NCI-H524 treated with DMSO at 0.1 percent for 48 hours (cell line): Measurements from ENCODE around the gene FHL3.
A peak's percentile ranks its signal among the peaks of the same experiment; 100 is the strongest.

Experiments used
- DNase-seq: peaks from one replicate; lab custom pipeline; 2025; lab: John Stamatoyannopoulos, UW

The FHL3 gene, protein sequence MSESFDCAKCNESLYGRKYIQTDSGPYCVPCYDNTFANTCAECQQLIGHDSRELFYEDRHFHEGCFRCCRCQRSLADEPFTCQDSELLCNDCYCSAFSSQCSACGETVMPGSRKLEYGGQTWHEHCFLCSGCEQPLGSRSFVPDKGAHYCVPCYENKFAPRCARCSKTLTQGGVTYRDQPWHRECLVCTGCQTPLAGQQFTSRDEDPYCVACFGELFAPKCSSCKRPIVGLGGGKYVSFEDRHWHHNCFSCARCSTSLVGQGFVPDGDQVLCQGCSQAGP

DNA sequence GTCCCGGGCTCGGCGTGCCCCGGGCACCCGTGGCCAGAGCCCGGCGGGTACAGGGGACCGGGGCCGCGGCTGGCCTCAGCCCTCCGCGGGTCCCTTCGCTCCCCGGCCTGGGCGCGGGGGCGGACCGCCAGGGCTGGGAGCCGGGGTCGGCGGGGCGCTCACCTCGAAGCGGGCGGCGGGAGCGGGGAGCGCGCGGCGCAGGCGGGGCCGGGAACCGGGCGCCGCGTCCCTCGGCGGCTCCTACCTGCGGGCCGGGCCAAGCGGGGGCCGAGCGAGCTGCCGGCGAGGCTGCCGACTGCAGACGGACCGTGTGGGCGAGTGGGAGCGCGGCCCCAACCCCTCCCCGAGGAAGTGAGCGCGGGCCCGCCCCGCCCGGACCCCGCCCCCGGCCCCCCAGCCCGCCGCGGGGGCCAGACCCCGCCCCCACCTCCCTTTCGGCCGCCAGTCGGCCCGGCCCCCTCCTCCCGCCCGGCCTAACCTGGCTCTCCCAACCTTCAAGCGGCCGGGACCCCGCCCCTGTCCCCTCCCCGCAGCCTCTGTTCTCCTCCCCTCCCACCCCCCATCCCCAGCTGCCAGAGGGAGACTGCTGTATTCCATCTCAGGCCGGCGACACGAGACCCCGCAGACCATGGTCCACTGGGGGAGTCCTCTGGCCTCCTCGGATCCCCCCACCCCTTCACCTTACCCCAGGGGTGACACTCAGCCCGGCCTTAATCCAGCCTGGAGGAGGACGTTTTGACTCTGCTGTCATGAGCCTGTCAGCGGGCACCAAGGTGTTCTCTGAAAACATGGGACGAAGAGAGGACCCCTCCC is at the start of gene FHL3:
Gene FHL3 (minus strand): TSS at position 320 of the 813 bp plus-strand sequence. CDS start 6,102 bp downstream, outside the sequence.
- no peak for DNase-seq

DNA sequence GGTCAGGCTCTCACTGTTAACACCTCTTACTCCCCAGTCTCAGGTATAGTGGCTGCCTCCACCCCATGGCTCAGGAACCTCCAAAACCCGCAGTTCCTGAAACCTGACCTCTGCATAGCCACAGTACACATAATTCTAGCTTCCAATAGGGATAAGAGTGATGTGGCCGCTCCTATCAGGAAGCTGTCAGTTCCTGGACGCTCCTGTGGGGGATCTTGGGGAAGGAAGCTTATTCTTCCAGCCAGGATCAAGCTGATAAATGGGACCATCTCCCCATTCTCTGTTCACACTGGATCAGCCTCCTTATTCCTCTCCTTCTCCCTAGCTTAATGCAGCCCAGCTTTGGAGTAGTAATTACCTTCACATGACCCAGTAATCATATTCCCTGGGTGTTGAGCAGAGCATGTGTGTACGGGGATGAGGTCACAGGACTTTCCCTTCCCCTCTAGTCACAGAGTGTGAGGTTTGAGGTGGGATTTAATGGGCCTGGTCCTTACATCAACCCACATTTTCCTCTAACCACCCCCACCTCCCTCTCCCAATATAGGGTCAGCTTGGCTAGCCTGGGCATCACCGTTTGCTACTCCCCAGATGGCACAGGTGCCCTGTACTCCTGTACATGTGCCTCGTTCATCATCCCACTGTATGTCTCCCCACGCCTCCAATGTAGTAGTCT is 48.2 kb upstream of the FHL3 start:
- no peak for DNase-seq

- DNase-seq = no peak
Measured at GRCh38 chr1:38052750-38053415, 47.6 kb upstream of the FHL3 start.

GRCh38 chr1:38051079-38051543 is 45.8 kb upstream of the FHL3 start:
- no peak for DNase-seq

GRCh38 chr1:38050397-38051078 is 45.2 kb upstream of the FHL3 start:
- no peak for DNase-seq

DNA sequence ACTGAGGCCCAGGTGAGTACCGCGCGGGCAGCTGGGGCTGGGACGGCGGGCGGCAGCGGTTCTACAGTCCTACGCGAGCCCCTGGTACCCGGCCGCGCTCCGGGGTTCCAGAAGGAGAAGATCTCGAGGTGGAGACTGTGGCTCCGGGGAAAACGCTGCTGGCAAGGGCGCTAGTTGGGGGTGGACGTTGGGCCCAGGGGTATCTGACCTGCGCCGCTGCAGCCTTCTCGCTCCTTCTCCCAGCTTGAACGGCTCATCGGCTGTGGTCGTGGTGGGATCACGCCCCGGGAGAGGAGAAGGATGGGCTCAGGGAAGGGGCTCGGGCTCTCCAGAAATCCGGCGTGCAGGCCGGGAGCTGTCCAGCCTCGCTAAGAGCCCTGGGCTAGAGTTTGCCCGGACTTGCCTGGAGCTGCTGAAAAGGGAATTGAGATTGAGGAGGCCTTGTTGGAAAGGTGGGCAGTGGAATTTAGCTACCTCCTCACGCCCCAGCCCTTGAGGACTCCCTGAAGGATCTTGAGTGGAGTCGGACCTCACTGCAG is 42.4 kb upstream of the FHL3 start:
- no peak for DNase-seq

DNA sequence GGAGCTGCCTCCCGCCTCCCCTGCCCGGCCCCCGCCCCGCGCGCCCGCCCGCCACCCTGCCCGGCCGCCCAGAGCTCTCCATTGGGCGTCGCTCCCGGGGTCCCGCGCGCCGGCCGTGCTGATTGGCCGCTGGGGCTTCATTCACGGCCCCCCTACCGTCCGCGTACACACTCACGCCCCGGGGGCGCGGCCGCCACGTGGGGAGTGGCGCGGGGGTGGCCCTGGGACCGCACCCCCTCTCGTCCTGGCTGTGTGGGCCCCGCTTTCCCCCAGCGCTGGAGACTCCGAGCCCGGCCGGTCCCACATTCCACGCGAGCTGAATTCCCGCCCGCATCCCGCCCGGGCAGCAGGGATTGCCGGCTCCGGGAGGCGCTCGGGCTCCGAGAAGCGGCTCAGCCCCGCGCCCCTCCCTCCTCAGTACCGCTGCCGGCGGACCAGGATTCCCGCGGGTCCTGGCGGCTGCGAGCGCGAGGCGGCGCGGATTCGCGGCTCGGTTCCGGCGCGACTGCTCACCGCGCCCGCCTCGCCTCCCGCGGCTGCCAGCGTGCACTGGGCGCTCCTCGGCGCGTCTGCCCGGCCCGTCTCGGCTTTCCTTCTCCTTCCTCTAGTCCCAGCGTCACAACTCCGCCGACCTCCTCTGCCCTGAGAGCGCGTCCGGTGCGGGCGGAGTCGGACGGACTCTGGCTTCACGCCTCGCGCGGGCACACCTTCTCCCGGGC is 41.7 kb upstream of the FHL3 start:
- DNase-seq = no peak

DNA sequence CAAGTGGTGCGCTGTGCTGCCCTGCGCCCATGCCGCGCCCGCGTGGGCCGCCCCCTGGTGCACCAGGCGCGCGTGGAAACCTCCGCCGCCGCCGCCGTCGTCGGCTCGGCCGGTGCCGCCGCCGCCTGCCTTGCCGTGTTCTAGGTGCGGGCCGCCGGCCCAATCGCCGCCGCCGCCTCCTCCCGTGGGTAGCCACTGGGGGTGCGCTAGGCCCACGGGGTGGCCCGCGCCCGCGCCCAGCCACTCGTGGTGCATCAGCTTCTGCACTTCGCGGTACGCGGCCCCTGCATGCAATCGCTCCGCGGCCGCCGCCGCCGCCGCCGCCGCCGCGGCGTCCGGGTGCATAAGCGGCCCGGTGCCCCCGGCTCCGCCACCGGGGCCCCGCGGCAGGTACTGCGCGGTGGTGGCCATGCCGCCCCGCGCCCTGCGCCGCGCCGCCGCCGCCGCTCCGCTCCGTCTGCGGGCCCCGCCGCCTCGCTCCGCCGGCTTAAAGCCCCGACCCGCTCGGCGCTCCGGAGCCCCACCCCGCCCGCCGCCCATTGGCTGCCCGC is 41.1 kb upstream of the FHL3 start, which contains the start of gene POU3F1:
Gene POU3F1 (minus strand): TSS at position 461 of the 551 bp plus-strand sequence. CDS start 50 bp downstream, at position 411.
- no peak for DNase-seq

- DNase-seq = peak; percentile 32
Measured at GRCh38 chr1:38045401-38046332, 40.4 kb upstream of the FHL3 start.

GRCh38 chr1:38044221-38045215 is 39.2 kb upstream of the FHL3 start:
- no peak for DNase-seq

- no peak for DNase-seq
Measured at GRCh38 chr1:38043036-38043747, 37.9 kb upstream of the FHL3 start.

GRCh38 chr1:38041936-38042834 is 36.9 kb upstream of the FHL3 start:
- DNase-seq = no peak

DNA sequence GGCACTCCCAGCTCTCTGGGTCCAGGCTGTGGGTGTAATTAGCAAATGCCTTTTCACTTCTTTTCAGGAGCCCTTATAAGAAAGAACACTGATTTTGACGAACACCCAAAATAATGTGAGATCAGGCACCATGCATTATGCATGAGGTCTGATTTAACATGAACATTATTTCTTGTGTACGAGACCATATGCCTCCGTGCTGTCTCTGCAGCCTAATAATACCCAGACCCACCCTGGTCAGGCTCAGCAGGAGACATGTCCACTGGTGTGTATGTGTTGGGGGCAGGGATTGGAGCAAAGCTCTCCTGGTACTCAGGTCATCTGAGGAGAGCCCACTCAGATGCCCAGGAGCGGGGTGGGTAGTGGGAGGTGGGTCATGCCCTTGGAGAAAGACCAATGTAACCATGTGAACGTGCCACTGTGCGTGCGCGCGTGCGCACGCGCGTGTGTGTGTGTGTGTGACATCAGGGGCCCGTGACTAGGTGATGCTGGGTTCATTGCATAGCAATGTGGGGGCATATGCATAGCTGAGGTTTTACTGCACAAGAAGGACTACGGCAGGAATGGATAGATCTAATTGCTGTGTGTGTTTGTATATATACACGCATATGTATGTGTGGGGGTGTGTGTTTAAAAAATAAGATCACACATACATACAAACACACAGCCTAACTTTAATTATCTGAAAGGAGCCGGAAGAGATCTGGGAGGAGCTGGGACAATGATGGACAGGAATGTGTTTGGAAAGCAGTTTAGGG is 34.2 kb upstream of the FHL3 start:
- no peak for DNase-seq

GRCh38 chr1:38038861-38039260 is 33.5 kb upstream of the FHL3 start:
- DNase-seq = no peak

DNA sequence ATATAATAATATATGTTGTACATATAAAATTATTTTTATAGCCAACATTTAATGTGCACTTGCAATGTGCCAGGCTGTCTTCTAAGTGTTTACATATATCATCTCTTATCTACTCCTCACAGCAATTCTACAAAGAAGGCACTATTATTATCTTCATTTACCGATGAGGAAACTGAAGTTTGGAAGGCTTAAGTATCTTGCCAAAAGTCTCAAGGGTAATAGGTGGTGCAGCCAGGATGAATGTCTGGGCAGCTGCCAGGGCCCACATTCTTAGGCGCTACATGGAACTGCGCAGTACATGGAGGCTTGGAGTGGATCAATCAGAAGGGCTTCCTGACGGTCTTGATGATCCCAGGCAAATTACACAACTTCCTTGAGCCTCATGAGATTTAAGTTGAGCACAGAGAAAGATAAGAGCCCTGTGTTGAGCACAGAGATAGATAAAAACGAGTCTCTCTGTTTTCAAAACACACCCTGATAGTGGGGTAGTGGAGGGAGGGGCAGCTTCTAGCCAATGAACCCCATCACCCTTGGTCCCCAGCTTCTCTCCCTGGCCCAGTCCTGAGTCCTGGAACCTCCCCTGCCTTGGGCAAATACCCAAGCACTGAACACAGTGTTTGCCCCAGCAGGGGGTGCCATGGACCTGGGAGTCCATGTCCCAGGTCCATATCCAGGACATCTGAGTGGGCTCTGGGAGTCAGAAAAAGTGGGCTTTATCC is 32.1 kb upstream of the FHL3 start:
- DNase-seq = no peak
